IPS-18a (cell line): Measurements from ENCODE around the gene COL9A3.

Source experiments
- H3K27ac ChIP-seq: one replicate; pipeline ENCODE4 v1.5.1; 2013; ENCODE audit warnings: low read length
- H3K27me3 ChIP-seq: one replicate; pipeline ENCODE4 v1.6.1; 2013; ENCODE audit warnings: mild to moderate bottlenecking, low read length; ENCODE audit not compliant: control insufficient read depth, insufficient read depth
- H3K36me3 ChIP-seq: one replicate; pipeline ENCODE4 v1.6.1; 2013; ENCODE audit warnings: low read depth, low read length; ENCODE audit not compliant: control insufficient read depth
- H3K4me1 ChIP-seq: one replicate; pipeline ENCODE4 v1.6.1; 2013; ENCODE audit warnings: low read depth, low read length; ENCODE audit not compliant: control insufficient read depth
- H3K4me3 ChIP-seq: one replicate; pipeline ENCODE4 v1.5.1; 2013; ENCODE audit warnings: low read length
- H3K9ac ChIP-seq: one replicate; pipeline ENCODE4 v1.6.1; 2013; ENCODE audit warnings: mild to moderate bottlenecking, low read length, moderate library complexity
- H3K9me3 ChIP-seq: one replicate; pipeline ENCODE4 v1.6.1; 2013; ENCODE audit warnings: low read depth, low read length; ENCODE audit not compliant: control insufficient read depth

The COL9A3 gene

DNA sequence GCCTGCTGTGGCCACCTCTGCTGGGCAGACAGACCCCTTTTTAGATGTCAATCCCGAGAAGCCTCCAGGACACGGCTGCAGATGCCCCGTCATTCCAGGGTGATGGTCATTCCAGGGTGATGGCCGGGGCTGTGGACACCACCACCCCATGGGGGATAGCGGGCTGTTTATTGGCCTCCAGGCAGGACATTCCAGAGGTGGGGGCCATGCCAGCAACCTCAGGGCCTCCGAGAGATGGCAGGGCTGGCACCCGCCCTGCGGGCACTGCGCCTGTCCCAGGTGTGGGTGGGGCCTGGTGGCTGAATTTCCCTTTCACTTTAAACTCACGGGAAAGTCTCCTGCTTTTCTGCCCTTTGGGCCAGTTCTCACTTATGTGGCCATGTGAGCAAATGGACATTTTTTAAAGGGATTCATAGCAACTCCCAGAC is 14.5 kb downstream of the COL9A3 start:
- no peak overlapping the region for H3K27ac ChIP-seq
- H3K4me1 ChIP-seq, result peaks cover 10% of the 10 kb centered on the region
- no peak overlapping the region for H3K4me3 ChIP-seq
- H3K9ac ChIP-seq, result no peak overlapping the region
- H3K36me3 ChIP-seq, result peaks cover 5% of the 10 kb centered on the region
- no peaks in the 10 kb centered on the region for H3K27me3 ChIP-seq
- H3K9me3 ChIP-seq, result no peaks in the 10 kb centered on the region

DNA sequence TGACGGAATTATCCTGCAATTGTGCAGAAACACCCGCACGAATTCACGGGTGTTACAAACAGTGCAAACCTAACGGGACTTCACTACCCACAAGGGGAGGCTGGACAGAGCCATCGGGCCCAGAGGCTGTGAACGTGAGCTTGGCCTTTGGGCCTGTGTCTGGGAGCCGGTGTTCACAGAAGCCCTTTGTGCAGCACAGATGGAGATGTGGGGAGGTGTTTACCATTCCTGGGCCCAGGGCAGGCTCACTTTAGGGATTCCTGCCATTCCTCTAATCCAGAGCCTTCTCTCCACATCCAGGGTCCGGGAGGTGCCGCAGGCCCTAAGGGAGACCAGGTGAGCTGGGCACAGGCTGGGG is 15.0 kb downstream of the COL9A3 start:
- H3K4me3 ChIP-seq, result no peak overlapping the region

DNA sequence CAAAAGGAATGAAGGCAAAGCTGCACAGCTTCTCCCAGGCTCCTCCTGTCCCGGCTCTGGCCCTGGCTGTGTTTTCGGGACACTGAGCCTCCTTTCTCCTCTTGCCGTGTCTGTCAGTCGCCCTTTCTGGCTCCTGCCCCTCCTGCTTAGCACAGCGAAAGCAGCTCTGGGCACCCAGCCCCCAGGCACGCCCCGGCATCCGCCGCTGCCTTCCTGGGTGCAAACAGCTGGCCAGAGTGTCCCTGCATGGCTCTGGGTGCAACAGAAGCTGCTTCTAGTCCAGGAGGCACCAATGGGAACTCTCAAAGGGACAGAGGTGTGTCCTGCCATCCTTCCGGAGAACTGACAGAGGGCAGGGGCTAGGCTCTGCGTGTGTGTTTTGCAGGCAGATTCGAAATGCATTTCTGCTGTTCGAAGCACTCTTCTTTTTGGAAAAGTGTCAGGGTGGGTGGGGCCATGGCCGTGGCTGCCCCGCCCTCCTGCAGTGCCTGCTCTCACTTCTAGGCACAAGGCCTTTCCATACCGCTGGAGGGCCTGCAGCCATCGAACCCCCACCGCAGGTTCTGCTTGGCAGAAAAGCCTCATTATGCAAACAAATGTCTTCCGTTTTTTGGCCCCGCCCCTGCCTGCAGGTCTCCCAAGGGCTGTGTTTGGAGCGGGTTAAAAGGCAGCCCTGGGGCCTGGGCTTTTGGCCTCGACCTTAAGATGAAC is 15.5 kb downstream of the COL9A3 start:
- H3K4me3 ChIP-seq, result no peak overlapping the region
- H3K27me3 ChIP-seq, result no peaks in the 10 kb centered on the region
- H3K4me1 ChIP-seq, result peaks cover 10% of the 10 kb centered on the region
- peaks cover 10% of the 10 kb centered on the region for H3K36me3 ChIP-seq
- H3K27ac ChIP-seq, result no peak overlapping the region
- no peaks in the 10 kb centered on the region for H3K9me3 ChIP-seq
- no peak overlapping the region for H3K9ac ChIP-seq

More for the DNA sequence above, 15.0 kb downstream of the COL9A3 start:
- Histone ChIP-seq H3K4me1 (peaks cover 10% of the 10 kb centered on the region), H3K9me3 (no peaks in the 10 kb centered on the region), H3K36me3 (peaks cover 9% of the 10 kb centered on the region), H3K27me3 (no peaks in the 10 kb centered on the region), H3K9ac (no peak overlapping the region), H3K27ac (no peak overlapping the region)

DNA sequence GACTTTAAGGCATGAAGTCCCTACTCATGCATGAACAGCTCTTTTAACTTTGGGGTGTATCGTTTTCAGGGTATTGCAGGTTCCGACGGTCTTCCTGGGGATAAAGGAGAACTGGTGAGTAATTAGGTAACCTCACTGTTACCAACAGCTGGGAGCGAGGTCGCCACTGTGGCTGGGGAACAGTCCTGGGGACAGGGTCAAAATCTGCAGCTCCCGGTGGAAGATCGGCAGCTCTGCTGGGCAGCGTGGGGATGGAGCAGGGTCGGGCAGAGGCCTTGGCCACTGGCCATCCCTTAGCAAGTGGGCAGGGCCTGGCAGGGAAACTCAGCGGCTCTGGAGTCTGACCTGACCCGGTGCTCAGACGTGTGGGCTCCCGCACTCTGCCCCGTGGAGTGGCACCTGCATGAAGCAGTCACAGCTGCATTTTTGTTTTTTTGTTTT is 16.1 kb downstream of the COL9A3 start:
- peaks cover 10% of the 10 kb centered on the region for H3K4me1 ChIP-seq
- no peak overlapping the region for H3K27ac ChIP-seq
- H3K9me3 ChIP-seq, result no peaks in the 10 kb centered on the region
- H3K9ac ChIP-seq, result no peak overlapping the region
- peaks cover 5% of the 10 kb centered on the region for H3K36me3 ChIP-seq
- no peaks in the 10 kb centered on the region for H3K27me3 ChIP-seq
- no peak overlapping the region for H3K4me3 ChIP-seq

DNA sequence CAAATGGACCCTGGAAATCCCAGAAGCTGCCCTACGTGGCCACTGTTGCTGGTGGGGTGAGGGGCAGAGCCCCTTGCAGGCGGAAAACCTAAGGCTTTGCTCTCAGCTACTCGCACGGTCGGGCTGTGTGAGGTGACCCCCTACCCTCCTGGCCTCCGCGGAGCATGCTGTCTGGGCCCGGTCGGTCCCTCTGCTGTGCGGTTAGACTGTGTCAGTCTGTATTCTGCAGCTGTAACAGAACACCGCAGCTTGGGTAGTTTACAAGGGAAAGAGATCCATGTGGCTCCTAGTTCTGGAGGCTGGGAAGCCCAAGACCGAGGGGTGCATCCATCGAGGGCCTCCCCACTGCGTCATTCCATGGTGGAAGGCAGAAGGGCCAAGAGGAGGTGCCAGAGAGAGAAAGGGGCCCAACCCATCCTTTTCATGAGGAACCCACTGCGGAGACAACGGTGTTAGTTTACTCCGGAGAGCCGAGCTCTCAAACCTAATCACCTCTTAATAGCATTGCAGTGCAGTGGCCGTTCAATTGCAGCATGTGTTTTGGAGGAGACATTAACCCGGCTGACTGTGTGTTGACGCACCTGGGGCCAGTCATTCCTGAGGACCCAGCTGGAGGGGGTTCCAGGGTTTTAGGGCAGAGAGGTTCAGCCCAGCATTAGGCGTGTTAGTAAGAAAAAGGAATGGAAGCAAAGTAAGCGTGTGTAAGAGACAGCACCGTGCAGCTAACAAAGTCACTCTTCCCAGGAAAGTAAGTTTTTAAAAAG is 18.3 kb downstream of the COL9A3 start:
- Histone ChIP-seq H3K27me3 (no peaks in the 10 kb centered on the region), H3K36me3 (peaks cover 5% of the 10 kb centered on the region), H3K9ac (no peak overlapping the region), H3K27ac (no peak overlapping the region), H3K4me3 (no peak overlapping the region), H3K4me1 (peaks cover 10% of the 10 kb centered on the region), H3K9me3 (no peaks in the 10 kb centered on the region)

DNA sequence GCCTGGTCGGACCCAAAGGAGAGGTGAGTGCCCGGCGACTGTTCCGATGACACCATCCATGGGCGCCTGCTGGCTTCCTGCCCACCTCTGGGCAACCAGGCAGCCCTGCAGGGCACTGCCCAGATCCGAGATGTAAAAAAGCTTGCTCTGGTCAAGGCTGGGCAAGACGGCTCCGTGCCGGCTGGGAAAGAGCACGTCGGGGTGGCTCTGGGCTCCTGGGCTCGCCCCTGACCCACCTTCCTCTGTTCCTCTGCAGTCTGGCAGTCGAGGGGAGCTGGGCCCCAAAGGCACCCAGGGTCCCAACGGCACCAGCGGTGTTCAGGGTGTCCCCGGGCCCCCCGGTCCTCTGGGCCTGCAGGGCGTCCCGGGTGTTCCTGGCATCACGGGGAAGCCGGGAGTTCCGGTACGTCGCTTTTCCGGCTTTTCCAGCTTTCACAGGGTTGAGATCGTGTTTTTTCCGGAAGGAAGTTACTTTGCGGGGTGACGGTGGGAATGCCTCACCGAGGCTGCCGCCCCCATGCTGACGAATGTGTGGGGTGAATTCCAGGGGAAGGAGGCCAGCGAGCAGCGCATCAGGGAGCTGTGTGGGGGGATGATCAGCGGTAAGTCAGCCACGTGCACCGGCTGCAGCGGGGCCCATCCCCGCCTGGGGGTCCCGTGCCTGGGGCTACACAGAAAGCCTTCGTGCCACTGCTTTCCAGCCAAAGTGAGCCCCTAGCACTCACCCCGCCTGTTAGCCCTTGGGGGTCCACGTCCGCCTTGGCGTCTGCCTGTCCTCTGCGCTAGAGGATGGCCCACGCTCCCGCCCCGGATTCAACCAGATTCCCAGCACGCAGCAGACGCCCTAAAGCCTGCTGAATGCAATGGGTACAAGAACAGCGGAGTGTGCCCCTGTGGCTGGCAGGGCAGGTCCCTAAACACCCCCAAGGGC is 19.3 kb downstream of the COL9A3 start:
- no peaks in the 10 kb centered on the region for H3K9me3 ChIP-seq

DNA sequence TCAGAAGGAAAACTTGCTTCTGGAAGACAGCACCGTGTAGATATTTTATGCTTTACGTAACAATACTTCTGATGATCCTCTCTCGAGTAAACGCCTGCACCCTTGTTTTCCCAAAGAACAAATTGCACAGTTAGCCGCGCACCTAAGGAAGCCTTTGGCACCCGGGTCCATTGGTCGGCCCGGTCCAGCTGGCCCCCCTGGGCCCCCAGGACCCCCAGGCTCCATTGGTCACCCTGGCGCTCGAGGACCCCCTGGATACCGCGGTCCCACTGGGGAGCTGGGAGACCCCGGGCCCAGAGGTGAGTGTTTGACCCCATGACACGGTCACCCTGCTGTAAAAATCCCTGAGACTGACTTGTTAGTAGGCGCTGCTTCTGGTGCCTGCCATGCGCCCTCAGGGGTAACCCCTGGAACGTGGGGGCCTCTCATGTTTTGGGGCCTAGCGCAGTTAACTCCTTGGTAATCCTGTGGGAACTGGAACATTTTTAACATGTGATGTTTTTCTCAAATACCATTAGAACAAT is 20.2 kb downstream of the COL9A3 start:
- no peak overlapping the region for H3K4me3 ChIP-seq
- H3K27me3 ChIP-seq, result no peaks in the 10 kb centered on the region
- H3K27ac ChIP-seq, result no peak overlapping the region
- peaks cover 3% of the 10 kb centered on the region for H3K4me1 ChIP-seq
- no peak overlapping the region for H3K9ac ChIP-seq
- H3K9me3 ChIP-seq, result no peaks in the 10 kb centered on the region
- H3K36me3 ChIP-seq, result peaks cover 13% of the 10 kb centered on the region

More for the DNA sequence above, 19.3 kb downstream of the COL9A3 start:
- no peak overlapping the region for H3K27ac ChIP-seq
- peaks cover 10% of the 10 kb centered on the region for H3K4me1 ChIP-seq
- H3K27me3 ChIP-seq, result no peaks in the 10 kb centered on the region
- H3K9ac ChIP-seq, result no peak overlapping the region
- no peak overlapping the region for H3K4me3 ChIP-seq
- H3K36me3 ChIP-seq, result peaks cover 11% of the 10 kb centered on the region

DNA sequence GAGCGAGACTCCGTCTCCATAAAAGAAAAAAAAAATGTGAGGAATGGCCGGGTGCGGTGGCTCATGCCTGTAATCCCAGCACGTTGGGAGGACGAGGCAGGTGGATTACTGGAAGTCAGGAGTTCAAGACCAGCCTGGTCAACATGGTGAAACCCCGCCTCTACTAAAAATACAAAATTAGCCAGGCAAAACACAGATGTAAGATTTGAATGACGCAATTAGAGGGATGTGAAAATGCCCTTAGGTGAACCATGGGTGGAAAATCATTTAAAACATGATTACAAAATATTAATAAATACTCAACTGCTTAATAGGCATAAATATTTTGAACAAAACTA is 20.9 kb downstream of the COL9A3 start:
- peaks cover 13% of the 10 kb centered on the region for H3K36me3 ChIP-seq
- no peak overlapping the region for H3K4me3 ChIP-seq
- no peak overlapping the region for H3K27ac ChIP-seq
- no peaks in the 10 kb centered on the region for H3K4me1 ChIP-seq
- H3K9me3 ChIP-seq, result no peaks in the 10 kb centered on the region
- H3K27me3 ChIP-seq, result no peaks in the 10 kb centered on the region
- H3K9ac ChIP-seq, result no peak overlapping the region

DNA sequence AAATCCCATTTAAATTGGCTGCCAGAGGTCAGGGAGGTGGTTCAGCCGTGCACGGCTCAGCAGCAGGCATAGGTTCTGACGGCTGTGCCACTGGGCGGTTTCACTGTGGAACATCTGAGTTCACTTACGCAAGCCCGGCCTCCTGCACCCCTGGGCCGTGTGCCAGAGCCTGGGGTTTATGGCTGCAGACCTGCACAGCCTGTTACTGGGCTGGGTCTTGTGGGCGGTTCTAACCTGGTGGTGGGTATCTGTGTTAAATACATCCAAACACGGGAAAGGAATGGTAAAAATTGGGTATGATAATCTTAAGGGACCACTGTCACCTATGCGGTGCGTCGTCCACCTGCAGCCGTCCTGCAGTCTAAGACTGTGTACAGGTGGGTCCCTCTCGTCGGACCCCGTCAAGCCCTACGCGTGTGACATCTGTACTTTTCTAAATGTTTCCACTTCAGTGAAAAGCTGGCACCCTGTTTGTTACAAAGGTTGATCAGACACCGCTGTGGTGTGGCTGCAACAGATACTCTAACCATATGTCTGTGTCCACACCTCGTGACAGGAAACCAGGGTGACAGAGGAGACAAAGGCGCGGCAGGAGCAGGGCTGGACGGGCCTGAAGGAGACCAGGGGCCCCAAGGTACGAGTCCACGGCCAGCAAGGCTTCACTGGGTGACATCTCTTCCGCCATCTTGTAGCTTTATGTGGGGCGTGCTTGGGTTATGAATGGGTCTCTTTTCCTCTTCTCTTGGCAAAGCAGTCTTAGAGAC is 21.5 kb downstream of the COL9A3 start:
- Histone ChIP-seq H3K36me3 (peaks cover 13% of the 10 kb centered on the region), H3K9ac (no peak overlapping the region), H3K27me3 (no peaks in the 10 kb centered on the region), H3K27ac (no peak overlapping the region), H3K9me3 (no peaks in the 10 kb centered on the region), H3K4me1 (no peaks in the 10 kb centered on the region), H3K4me3 (no peak overlapping the region)

DNA sequence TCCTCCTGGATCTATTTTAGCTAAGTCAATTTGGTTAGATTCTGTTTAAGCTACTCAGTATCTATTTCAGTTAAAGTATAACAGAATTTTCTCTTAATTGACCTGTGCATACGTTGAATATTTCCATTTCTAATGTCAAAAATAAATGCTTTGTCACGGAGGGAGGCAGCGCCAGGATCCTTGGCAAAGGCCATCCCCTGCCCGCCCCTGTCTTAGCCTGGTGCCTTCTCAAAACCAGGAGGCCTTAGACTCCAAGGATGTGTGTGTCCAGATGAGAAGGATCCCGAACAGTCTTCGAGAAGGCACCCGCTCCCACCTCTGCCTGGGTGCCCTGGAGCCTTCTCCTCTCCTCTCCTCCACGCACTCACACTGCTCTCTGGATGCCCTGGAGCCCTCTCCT is 22.4 kb downstream of the COL9A3 start:
- Histone ChIP-seq H3K9ac (no peak overlapping the region), H3K27ac (no peak overlapping the region), H3K4me3 (no peak overlapping the region), H3K36me3 (peaks cover 13% of the 10 kb centered on the region), H3K4me1 (no peaks in the 10 kb centered on the region), H3K27me3 (no peaks in the 10 kb centered on the region), H3K9me3 (no peaks in the 10 kb centered on the region)

DNA sequence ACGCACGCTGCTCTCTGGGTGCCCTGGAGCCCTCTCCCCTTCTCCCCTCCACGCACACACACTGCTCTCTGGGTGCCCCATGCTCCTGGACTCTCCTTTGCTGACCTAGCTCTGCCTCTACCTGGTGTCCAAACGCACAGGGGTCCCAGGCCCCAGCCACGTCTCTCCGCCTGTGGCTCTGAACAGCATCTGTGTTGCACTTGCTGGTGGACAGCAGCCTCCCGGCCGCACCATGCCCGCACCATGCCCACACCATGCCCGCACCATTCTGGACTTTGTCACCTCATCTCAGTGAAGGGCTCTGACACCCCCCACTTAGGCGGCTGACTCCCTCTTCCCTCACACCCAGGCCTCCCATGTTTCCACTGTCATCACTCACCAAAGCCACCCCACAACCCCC is 23.0 kb downstream of the COL9A3 start:
- Histone ChIP-seq H3K9me3 (no peaks in the 10 kb centered on the region), H3K9ac (no peak overlapping the region), H3K27me3 (no peaks in the 10 kb centered on the region), H3K4me3 (no peak overlapping the region), H3K36me3 (peaks cover 13% of the 10 kb centered on the region), H3K4me1 (no peaks in the 10 kb centered on the region), H3K27ac (no peak overlapping the region)
